ENCODE results near the gene CBX5.

GRCh38 chr12:54199034-54199433, 80.9 kb downstream of the CBX5 start:
- TF ChIP-seq, protein P1, sequence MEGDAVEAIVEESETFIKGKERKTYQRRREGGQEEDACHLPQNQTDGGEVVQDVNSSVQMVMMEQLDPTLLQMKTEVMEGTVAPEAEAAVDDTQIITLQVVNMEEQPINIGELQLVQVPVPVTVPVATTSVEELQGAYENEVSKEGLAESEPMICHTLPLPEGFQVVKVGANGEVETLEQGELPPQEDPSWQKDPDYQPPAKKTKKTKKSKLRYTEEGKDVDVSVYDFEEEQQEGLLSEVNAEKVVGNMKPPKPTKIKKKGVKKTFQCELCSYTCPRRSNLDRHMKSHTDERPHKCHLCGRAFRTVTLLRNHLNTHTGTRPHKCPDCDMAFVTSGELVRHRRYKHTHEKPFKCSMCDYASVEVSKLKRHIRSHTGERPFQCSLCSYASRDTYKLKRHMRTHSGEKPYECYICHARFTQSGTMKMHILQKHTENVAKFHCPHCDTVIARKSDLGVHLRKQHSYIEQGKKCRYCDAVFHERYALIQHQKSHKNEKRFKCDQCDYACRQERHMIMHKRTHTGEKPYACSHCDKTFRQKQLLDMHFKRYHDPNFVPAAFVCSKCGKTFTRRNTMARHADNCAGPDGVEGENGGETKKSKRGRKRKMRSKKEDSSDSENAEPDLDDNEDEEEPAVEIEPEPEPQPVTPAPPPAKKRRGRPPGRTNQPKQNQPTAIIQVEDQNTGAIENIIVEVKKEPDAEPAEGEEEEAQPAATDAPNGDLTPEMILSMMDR (IDR thresholded peaks at IDR 0.05 in 8 of 11, conservative IDR thresholded peaks at IDR 0.05 in 3 of 11) = no peak
- no peak for TF ChIP-seq POLR2A (IDR thresholded peaks at IDR 0.05)
- no peak for TF ChIP-seq POLR2AphosphoS5 (IDR thresholded peaks at IDR 0.05)

Data from spleen (tissue), 7 donors.